Osteoblast (primary cell): ENCODE measurements around the gene KRTAP5-3. TPM values are rescaled to one million over a fixed set of nuclear protein-coding genes. Genes with fewer than 3 reads are reported as not detected.
A peak's percentile ranks its signal among the peaks of the same experiment; 100 is the strongest.

Experiments used
- DNase-seq: peaks from one replicate; pipeline ENCODE4 v3.0.0; 2011; ENCODE audit warnings: low spot score, mixed read lengths; ENCODE audit not compliant: insufficient read length; ENCODE audit errors: missing footprints
- H2AFZ ChIP-seq: 2 replicates; pipeline ENCODE4 v1.6.0; 2011; ENCODE audit warnings: mild to moderate bottlenecking, low read length
- H3K27ac ChIP-seq: 2 replicates; pipeline ENCODE4 v1.5.1; 2011; ENCODE audit warnings: mild to moderate bottlenecking, low read depth, low read length, moderate library complexity
- H3K27me3 ChIP-seq: 2 replicates; pipeline ENCODE4 v1.6.0; 2012; ENCODE audit warnings: mild to moderate bottlenecking, control low read depth, inconsistent platforms, low read length, moderate library complexity; ENCODE audit not compliant: insufficient read depth
- H3K36me3 ChIP-seq: 2 replicates; pipeline ENCODE4 v1.5.1; 2011; ENCODE audit warnings: mild to moderate bottlenecking, low read length, control low read depth, moderate library complexity; ENCODE audit not compliant: insufficient read depth
- H3K4me1 ChIP-seq: 2 replicates; pipeline ENCODE4 v1.5.1; 2011; ENCODE audit warnings: mild to moderate bottlenecking, low read length, control low read depth, moderate library complexity; ENCODE audit not compliant: insufficient read depth
- H3K4me2 ChIP-seq: 2 replicates; pipeline ENCODE4 v1.6.0; 2011; ENCODE audit warnings: mild to moderate bottlenecking, low read length; ENCODE audit not compliant: insufficient read depth
- H3K4me3 ChIP-seq: fragments of 200-600 bp; sonication (generic); 3 replicates; pipeline ENCODE4 v1.5.1; 2012; ENCODE audit warnings: mild to moderate bottlenecking, low read length, inconsistent platforms; ENCODE audit not compliant: insufficient read depth
- H3K79me2 ChIP-seq: 2 replicates; pipeline ENCODE4 v1.6.0; 2012; ENCODE audit warnings: mild to moderate bottlenecking, low read length, control low read depth, inconsistent platforms; ENCODE audit not compliant: insufficient read depth
- H3K9me3 ChIP-seq: 2 replicates; pipeline ENCODE4 v1.5.1; 2011; ENCODE audit warnings: low read depth, low read length, control low read depth
- H4K20me1 ChIP-seq: 2 replicates; pipeline ENCODE4 v1.6.0; 2012; ENCODE audit warnings: mild to moderate bottlenecking, low read length, control low read depth; ENCODE audit not compliant: insufficient read depth
- CTCF ChIP-seq: IDR thresholded peaks from 2 replicates; pipeline ENCODE4 v1.5.1; 2011; ENCODE audit warnings: mild to moderate bottlenecking, low read depth, low read length, moderate library complexity; ENCODE audit errors: extremely low read depth
- total RNA-seq: library from RNA; depleted of rRNA; stranded (reverse); fragments of >200 nt; gene quantifications from 2 replicates; pipeline ENCODE4 v1.2.3, GENCODE V29; 2012

KRTAP5-3 gene
- total RNA-seq, 1 donor, result not detected

- Histone ChIP-seq H4K20me1 (no peaks in the 10 kb centered on the region), H3K4me1 (no peaks in the 10 kb centered on the region), H3K79me2 (no peaks in the 10 kb centered on the region), H3K9me3 (no peaks in the 10 kb centered on the region), H3K36me3 (no peaks in the 10 kb centered on the region), H3K4me2 (no peak overlapping the region), H3K27ac (no peak overlapping the region), H3K4me3 (no peak overlapping the region), H2AFZ (no peak overlapping the region), H3K27me3 (peaks cover 18% of the 10 kb centered on the region)
- no peak for TF ChIP-seq CTCF
- no peak for DNase-seq
These were observed 28.2 kb upstream of the KRTAP5-3 start for GRCh38 chr11:1636291-1636950.

GRCh38 chr11:1633864-1634263 lies 25.6 kb upstream of the KRTAP5-3 start:
- Histone ChIP-seq H3K27me3 (peaks cover 22% of the 10 kb centered on the region), H3K36me3 (no peaks in the 10 kb centered on the region), H3K27ac (no peak overlapping the region), H3K4me3 (no peak overlapping the region), H3K9me3 (no peaks in the 10 kb centered on the region), H2AFZ (no peak overlapping the region), H3K79me2 (no peaks in the 10 kb centered on the region), H3K4me1 (no peaks in the 10 kb centered on the region), H4K20me1 (peaks cover 2% of the 10 kb centered on the region), H3K4me2 (no peak overlapping the region)
- TF ChIP-seq CTCF, result no peak
- peak; percentile 68 for DNase-seq

GRCh38 chr11:1632053-1632714 lies 23.9 kb upstream of the KRTAP5-3 start:
- H2AFZ ChIP-seq, result no peak overlapping the region
- no peak overlapping the region for H3K4me2 ChIP-seq
- peaks cover 2% of the 10 kb centered on the region for H4K20me1 ChIP-seq
- H3K4me3 ChIP-seq, result no peak overlapping the region
- no peaks in the 10 kb centered on the region for H3K36me3 ChIP-seq
- peaks cover 36% of the 10 kb centered on the region for H3K27me3 ChIP-seq
- H3K9me3 ChIP-seq, result no peaks in the 10 kb centered on the region
- no peaks in the 10 kb centered on the region for H3K4me1 ChIP-seq
- TF ChIP-seq CTCF, result no peak
- H3K27ac ChIP-seq, result no peak overlapping the region
- H3K79me2 ChIP-seq, result no peaks in the 10 kb centered on the region
- DNase-seq, result peak; percentile 75

- H3K4me1 ChIP-seq, result no peaks in the 10 kb centered on the region
- H3K9me3 ChIP-seq, result no peaks in the 10 kb centered on the region
- no peak overlapping the region for H2AFZ ChIP-seq
- H3K27me3 ChIP-seq, result peaks cover 40% of the 10 kb centered on the region
- H3K4me3 ChIP-seq, result no peak overlapping the region
- DNase-seq, result peak; percentile 15
- H4K20me1 ChIP-seq, result peaks cover 2% of the 10 kb centered on the region
- H3K27ac ChIP-seq, result no peak overlapping the region
- no peak overlapping the region for H3K4me2 ChIP-seq
- TF ChIP-seq CTCF, result no peak
- no peaks in the 10 kb centered on the region for H3K79me2 ChIP-seq
- H3K36me3 ChIP-seq, result no peaks in the 10 kb centered on the region
These were observed 22.9 kb upstream of the KRTAP5-3 start for GRCh38 chr11:1631066-1631568.
